ENCODE measurements around the gene ALK.
"Not testable (repeated sequence)": the region's sequence is repeated elsewhere in the genome, so short reads cannot be mapped to it uniquely, and the experiment has no call there.

The ALK gene

GRCh38 chr2:29261003-29261402 lies 660.4 kb downstream of the ALK start:
- FAIRE-seq = no peak

DNA sequence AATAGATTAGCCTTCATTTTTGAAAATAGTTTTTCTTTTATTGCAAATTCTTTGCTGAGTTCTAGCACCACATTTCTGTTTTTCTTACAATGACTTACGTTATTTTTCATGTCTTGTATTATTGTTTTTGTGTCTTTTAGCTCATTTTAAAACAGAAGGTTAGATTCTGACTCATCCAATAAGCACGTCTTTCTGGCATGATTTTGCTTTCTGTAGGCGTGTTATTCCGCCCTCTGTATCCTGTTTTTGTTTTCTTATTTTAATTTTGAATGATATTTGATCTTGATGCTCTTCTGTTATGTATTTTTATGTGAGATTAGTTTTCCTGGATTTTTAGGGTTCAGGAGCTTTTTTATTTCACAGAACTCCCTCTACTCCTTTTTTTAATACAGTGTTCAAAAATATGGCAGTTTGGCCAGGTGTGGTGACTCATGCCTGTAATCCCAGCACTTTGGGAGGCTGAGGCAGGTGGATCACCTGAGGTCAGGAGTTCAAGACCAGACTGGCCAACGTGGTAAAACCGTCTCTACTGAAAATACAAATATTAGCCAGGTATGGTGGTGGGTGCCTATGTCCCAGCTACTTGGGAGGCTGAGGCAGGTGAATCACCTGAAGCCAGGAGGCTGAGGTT lies 661.1 kb downstream of the ALK start:
- no peak for FAIRE-seq

DNA sequence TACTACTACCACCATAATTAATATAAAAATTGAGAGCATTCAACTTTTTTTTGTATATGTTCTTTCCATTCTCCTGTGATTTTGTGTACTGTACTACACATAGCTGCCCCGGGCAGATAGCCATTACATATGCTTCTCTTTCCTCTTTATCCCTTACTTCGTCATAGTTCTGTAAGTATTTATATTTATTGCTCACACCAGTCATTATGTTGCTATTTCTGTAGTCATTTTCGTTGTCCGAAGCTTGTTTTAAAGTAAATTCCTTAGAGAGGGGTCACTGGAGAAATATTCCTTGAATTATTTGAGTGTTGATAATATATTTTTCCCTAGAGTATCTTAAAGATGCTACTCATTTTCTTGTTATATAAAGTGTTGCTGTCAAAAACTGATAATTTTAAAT lies 662.2 kb downstream of the ALK start:
- FAIRE-seq = no peak

- FAIRE-seq = no peak
These were observed 666.4 kb downstream of the ALK start for GRCh38 chr2:29255004-29255403.

GRCh38 chr2:29253495-29254275 lies 667.7 kb downstream of the ALK start:
- FAIRE-seq = not testable (repeated sequence)

- no peak for FAIRE-seq
These were observed 668.4 kb downstream of the ALK start for GRCh38 chr2:29253026-29253425.

GRCh38 chr2:29251406-29251805 lies 670.0 kb downstream of the ALK start:
- no peak for FAIRE-seq

DNA sequence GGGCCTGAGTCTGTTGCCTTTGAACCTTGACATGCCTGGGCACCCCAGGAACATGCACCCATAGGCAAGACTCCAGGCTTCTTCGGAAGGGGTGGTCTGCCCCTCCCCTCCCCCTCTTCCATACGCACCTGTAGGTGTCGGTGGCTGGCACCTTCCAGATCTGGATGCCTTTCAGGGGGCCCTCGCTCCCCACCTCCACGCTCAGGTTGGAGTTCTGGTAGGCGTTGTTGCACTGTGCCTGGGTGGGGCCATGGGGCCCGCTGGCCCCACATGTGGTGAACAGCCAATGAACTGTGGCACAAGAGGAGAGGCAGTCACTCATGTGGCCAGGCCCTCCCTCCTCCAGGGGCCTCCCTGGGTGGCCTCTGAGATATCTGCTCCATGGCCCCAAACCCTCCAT lies 670.4 kb downstream of the ALK start:
- no peak for FAIRE-seq

- no peak for FAIRE-seq
These were observed 671.6 kb downstream of the ALK start for GRCh38 chr2:29249666-29250253.

- no peak for FAIRE-seq
These were observed 674.0 kb downstream of the ALK start for GRCh38 chr2:29247336-29247914.

DNA sequence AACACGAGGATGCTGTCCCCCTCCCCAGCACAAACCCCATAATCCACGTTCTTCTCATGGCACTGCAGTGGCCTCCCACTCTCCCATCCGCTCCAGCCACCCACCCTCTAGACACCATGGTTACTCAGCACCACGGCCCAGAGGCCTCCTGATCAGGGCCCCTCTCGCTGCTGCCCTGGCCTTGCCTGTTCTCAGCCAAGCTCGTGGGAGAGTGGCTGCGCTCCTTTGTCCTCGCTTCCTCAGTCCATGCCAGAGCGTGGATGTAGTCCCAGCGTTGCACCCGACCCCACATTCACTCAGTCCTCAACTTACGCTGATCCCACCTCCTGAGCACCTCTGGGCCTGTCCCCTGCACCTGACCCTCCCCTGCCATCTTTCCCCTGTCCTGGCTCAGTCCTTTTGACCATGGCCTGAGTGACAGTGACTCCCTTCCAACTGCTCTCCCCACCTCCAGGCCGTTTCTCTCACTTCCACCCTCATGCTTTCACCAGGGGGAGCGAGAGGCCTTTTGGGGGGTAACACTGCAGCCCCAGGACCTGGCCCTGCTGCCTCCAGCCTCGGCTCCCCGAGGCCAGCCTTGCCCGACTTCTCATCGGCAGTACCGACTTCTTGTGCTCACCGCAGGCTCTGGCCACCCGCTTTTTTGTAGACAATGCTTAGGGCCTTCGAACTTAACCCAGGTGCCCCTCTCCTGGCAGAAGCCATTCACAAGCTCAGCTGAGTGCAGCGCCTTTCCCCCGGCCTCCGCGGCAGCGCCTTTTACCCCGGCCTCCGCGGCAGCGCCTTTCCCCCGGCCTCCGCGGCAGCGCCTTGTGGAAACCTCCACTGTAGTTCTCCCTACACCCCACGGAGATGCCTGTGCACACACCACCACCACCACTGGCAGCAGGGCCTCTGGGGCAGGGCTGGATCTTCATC lies 674.7 kb downstream of the ALK start:
- no peak for FAIRE-seq

GRCh38 chr2:29245742-29246382 lies 675.5 kb downstream of the ALK start:
- no peak for FAIRE-seq

GRCh38 chr2:29245035-29245741 lies 676.2 kb downstream of the ALK start:
- FAIRE-seq = not testable (repeated sequence)

- FAIRE-seq = no peak
These were observed 678.6 kb downstream of the ALK start for GRCh38 chr2:29242621-29243375.

- FAIRE-seq = no peak
These were observed 679.3 kb downstream of the ALK start for GRCh38 chr2:29241955-29242565.

DNA sequence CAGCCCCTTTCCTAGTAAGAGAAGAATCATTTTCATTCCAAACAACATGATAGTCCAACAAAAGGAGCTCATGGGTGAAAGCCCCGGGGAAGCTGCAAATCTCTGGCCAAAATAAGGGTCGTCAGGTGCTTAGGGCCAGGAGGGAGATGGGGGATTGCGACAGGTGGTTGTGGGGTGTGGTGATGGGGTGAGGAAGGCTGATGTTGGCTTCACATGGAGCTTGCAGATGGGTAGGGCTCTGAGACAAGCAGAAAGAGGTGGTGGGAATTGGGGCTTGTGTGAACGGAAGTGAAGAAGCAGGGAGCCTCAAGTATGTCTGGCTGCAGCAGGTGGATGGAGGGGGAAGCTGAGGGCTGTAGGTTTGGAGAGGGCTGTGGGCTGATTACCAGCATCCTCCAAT lies 680.0 kb downstream of the ALK start:
- FAIRE-seq = no peak

DNA sequence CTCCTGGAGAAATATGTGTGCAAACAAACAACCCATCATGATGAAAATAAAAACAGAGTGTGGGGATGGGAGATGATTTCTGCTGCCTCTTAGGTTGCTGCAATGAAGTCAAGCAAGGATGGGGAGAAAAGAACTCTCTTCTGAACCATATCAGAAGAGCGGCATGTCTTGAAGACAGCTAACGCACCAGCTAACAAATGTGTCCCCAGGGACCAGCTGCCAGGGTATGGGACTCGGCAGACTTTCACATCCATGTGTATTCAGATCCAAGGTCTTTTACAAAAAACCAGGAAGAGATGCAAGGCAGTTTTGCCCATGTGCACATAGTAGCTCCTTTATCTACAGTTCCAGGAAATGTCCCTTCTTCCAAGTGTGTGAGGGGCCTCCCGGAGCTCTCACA lies 680.8 kb downstream of the ALK start:
- no peak for FAIRE-seq

DNA sequence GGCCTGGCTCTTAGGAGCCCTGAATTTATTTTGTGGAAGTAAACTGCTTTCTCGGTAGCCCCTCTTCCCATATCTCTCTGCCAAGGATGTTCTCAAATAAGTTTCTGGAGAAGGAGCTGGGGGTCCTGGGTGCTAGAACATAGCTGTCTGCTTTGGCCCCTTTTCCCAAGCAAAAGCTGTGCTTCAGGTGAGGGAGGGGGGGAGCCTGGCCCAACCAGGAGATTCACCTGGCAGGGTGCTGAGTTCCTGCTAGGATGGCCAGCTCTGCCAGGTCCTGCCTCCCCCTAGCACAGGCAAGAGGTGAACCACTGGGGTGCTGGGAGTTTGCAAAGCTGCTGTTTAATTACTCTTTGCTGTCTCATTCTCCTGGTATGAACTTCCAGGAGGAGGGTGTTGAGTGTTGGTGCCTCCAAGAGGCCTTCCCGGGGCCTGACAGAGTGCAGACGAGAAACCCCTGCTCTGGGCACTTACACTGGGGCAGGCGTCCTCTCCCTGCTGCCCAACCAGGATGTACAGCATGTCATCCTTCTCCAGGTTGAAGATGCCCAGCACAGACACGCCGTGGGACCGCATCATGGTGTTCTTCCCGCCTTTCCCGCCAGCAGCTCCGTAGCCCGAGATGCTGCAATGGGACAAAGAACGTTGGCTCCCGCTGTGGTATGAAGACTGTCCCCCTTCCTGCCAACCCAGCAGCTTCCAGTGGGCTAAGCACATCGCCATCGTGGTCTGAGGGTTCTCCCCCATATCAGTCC lies 682.0 kb downstream of the ALK start:
- FAIRE-seq = no peak

DNA sequence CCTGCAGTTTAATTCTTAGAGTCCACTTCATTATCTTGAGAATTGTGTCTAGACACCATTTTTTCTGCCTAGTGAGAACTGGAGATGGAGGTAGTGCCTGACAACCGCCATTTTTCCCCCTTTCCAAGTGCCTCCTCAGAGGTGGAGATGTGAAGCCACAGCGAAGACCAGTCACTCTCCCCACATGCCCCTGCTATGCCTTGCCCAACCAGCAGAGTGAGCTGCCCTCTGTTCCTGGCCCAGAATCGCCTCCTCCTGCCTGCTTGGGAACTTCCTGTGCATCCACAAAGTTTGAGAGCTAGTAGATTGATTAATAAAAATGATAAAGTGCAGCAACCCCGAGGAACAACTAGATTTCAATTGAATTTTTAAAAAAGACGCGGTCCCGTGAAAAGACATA lies 682.9 kb downstream of the ALK start:
- FAIRE-seq = no peak

DNA sequence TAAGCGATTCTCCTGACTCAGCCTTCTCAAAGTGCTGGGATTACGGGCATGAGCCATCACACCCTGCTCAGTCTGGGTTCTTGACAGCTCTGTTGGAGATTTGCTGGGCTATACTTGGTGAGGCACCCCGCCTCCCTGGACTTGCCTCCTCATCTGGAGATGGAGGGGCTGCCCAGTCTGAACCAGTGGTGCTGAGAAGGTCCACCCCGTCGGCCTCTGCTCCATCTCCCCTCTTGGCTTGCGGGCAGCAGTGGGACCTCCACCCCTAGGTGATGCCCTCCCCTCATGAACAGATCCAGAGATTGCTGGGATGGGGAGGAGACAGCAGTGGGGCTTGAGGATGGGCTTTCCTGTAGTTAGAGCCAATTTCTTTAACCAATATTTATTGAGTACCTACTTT lies 685.3 kb downstream of the ALK start:
- FAIRE-seq = no peak
